Activated CD4-positive, CD25-positive, alpha-beta regulatory T cell treated with anti-CD3 and anti-CD28 coated beads, Interleukin-2, amount 50 U/mL, for 24 hours (primary cell): ENCODE data around the gene AGBL1.
"Not testable (repeated sequence)": the region's sequence is repeated elsewhere in the genome, so short reads cannot be mapped to it uniquely, and the experiment has no call there.

Experiments
- ATAC-seq, 2 donors: fragments of 150-1000 bp; cut with Tn5 transposase; one replicate each; pipeline ENCODE4 v1.10.0; 2021; ENCODE audit warnings: mild to moderate bottlenecking in 1 of 2, moderate library complexity in 1 of 2

Gene AGBL1

DNA sequence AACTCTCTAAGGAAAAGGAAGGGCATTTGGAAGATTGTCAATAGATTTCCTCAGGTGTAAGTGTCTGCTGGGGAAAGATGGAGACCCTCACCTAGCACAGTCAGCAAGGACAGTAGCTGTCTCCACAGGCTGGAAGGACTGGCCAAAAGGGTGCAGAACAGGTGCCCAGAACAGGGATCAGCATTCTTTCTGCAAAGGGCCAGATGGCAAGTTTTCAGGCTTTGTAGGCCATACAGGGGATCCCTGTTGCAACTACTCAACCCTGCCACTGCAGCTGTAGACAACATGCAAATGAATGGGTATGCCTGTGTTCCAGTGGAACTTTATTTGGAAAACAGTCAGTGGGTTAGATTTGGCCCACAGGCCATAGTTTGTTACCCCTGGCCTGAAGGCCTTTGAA, 8.1 kb downstream of the AGBL1 start:
- ATAC-seq, result no peak

DNA sequence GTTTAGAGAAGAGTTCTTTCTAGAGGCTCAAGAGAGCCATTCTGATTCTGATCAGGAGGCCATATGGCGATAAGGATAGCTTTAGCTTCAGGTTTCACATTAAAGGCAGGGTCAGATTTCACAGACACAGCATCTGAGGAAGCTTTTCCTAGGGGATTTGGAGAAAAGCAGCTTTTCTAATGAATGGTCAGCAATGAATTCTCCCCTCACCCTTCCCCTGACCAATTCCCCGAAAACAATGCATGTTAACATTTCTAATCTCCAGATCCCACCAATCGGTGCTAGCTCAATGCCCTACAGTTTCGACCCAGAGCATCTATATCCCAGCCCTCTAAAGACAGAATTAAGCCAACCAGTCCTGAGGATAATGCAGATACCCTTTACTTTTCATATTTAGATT, 9.8 kb downstream of the AGBL1 start:
- no peak for ATAC-seq

DNA sequence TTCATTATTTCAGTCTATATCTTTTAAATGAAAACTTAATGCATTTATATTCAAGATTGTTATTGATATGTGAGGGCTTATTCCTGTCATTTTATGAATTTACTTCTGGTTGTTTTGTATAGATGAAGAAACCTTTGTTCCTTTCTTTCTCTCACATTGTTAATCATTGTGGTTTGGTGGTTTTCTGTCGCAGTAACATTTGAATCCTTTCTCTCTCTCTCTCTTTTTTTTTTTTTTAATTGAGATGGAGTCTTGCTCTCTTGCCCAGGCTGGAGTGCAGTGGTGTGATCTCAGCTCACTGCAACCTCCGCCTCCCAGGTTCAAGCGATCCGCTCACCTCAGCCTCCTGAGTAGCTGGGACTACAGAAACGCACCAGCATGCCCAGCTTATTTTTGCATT, 22.1 kb downstream of the AGBL1 start:
- no peak for ATAC-seq

DNA sequence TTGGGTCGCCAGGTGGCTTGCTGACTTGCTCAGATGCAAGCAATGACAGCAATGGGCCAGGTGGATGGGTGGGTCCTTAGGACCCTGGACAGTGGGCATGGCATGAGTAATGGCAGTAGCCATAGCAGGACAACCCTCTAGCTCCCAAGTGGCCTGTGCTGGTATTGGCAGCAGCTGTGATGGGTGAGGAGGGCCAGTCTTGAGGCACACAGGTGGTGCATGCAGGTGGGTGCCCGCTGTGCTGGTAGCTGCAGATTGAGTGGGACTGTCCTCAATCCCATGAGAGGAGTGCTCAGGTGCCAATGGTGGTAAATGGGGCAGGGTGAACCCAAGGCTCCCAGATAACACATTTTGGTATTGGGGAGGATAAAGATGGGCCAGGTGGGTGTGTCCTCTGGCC, 24.2 kb downstream of the AGBL1 start:
- ATAC-seq, result no peak

DNA sequence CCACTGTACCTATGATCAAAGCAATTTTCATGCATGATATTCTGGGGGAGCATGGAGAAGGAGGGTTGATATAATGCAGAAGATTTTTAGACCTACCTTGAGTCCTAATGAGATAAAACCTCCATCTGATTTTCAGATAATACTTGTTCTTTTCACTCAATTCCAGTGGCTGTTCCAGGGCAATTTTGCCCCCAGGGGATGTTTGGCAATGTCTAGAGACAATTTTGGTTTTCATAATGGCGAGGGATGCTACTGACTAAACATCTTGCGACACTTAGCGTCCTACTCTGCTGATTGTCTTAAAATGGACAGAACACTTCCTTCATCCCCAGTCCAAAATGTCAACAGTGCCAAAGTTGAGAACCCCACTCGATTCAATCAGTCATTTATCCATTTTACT, 26.6 kb downstream of the AGBL1 start:
- ATAC-seq, result no peak

DNA sequence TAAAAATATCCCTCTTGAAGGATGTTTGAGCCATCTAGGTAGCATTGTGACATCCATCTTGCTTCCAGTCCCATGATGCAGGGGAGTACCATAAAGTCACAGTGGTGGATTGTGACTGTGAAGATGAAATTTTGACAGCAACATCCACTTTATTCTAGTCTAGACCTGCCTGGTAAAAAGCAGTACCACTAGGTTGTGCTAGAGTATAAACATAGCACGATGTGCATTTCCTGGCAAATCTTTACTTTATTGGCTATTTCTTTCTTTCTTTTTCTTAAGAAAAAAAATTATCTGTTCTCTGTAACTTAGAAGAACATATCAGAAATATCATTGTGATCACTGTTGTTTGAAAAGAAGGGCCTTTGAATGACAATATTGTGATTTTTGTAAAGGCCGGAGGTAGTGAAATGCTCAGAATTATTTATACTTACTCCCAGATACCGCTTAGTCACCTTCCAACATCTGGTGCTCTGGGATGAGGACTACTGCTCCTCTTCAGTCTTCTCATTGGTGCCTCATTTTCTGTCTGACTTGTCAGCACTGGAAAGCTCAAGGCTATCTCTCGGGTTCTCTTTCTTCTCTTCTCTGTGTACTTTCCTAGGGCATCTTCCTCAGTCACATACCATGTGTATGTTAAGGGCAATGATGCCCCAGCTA, 35.6 kb downstream of the AGBL1 start:
- no peak for ATAC-seq

DNA sequence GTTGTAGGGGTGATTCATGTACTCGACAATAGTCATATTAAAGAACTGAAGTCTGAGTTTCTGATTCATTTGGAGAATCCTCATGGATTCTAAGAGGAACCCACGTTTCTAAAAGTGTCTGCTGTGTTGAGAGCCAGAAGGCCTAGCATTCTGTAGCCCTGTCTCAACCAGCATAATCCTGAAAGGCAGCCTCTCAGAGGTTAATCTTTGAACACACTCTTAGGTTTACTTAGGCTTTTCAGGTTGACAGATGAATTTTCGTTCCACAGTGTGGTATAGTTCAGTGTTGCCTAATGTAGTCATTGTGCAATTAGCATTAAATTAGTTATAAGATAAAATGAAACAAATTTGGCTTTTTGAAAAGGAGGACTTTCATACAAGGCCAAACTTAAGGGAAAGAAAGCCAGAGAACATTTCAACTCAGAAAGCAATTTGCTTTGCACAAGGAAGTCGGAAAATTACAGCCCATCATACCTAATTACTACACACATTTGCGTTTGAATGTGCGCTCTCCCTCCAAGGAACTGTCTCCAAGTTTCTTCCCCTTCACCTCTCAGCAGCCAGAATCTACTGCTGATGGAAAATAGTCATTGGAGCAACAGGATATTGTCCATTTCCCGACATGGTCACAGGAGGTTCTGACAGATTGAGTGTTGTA, 42.0 kb downstream of the AGBL1 start:
- no peak for ATAC-seq

DNA sequence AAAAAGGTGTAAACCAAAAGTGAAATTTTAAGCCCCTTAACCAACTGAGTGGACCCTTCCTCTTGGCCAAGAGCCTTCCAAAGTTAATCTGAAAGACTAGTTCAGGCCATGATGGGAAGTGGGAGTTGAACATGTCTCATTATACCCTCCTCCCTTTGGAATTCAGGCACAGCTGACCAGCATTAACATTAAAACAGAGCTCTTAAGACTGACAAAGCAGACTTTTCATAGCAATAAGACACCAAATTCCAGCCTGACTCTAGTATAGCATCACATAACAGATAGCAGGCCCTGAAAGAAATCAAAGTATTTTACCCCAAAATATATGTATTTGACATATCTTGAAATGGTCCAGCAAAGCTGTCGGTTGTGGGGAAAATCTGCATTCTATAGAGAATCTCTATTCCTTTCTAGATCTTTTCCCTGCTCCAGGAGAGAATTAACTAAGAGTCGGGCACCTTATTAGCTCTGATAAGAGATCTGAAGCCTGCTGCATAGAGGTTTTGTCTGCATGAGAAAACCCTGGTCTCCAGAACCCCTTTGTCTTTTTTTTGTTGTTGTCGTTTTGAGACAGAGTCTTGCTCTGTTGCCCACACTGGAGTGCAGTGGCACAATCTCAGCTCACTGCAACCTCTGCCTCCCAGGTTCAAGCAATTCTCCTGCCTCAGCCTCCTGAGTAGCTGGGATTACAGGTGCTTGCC, 43.2 kb downstream of the AGBL1 start:
- not testable (repeated sequence) for ATAC-seq

DNA sequence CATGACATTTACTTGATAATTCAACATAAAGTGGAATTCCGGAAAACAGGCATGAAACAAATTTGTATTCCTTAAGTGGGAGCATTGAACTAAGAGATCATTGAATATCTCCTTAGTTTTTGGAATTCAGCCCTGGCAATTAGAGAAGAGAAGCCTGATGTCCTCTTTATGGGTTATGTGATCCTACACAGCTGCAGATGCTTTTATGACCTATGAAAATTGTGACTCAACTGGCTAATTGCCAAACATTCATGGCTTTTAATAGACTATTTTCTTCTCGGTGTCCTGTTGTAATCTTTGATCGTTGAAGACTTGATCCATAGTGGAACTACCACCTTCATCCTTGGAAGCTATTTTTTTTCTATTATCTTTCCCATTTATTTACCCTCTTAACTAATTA, 46.1 kb downstream of the AGBL1 start:
- ATAC-seq, result no peak

DNA sequence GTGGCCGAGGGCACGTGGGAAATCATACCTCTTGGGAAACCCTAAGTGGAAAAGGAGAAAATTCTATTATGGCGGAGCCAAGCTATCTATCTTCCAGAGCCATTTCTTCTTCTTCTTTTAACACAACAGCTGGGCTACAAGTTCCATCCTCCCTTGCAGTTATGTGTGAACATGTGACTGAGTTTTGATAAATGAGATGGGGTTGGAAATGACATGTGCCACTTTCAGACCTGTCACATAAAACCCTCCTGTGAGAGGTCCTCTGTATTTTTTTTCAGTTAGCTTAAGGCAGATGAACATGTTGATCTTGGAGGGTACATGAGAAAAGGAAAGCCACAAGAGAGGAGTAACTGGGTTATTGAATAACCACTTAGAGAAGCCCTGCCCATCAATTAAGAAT, 47.9 kb downstream of the AGBL1 start:
- no peak for ATAC-seq

DNA sequence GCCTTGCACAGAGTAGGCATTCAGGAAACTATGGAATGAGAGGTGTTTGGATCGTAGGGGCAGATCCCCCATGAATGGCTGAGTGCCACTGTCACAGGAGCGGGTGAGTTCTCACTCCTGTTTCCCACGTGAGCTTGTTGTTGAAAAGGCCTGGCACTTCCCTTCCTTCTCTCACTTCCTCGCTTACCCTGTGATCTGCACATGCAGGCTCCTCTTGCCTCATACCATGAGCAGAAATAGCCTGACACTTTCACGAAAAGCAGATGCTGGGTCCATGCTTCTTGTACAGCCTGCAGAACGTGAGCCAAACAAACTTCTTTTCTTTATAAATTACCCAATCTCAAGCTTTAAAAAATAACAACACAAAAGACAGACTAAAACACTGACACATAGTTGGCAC, 55.4 kb downstream of the AGBL1 start:
- no peak for ATAC-seq

DNA sequence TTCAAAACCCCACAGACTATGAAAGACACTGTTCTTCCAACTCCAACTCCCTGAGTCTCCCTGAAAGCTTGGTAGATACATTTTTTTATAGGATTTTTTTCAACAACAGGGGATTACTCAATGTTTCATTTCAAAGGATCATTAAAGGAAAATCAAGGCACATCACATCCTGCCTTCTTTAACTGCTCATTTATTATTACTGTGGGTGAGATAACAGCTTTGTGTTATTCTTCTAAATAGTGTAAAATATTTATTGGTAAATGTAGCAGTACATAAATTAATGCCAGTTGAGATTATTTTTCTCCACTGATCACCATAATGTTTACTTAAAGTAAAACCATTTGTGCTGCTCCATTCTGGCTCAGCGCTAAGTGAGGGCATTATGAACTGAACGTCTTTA, 57.2 kb downstream of the AGBL1 start:
- ATAC-seq, result no peak

DNA sequence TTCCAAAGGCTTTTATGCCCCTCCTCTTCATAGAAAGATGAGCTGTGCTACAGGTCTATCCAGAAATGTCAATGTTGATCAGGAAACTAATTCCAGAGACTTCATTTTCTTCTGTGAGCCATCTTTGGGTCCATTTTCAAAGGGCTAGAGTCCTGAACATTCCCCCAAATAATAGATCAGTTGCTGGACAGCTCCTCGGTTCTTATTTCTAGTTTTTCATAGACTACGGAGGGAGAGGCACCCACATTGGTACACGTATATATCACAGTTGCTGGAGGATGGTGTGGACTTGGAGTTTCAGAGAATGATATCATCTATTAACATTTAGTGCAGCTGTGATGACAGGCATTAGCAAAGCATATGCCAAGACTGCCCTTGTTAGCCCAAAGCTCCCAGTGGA, 59.1 kb downstream of the AGBL1 start:
- no peak for ATAC-seq

DNA sequence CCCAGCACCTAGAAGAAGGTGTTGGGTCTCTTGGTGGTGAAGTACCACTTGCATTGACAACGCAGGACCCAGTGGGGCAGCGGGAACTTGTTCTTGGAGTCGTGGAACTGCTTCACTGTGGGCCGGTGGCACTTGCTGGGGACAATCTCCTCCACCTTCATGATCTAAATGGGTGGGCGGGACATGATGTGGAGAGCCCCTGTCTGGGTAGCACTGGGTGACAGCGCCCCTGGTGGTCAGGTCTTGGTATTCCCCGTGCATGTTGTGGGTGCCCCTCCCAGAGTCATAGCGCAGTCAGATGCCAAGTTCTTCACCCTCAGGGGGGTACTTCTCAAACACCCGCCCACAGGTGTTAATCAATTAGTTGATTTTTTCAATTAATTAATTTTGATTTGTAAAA, 60.2 kb downstream of the AGBL1 start:
- ATAC-seq, result no peak

DNA sequence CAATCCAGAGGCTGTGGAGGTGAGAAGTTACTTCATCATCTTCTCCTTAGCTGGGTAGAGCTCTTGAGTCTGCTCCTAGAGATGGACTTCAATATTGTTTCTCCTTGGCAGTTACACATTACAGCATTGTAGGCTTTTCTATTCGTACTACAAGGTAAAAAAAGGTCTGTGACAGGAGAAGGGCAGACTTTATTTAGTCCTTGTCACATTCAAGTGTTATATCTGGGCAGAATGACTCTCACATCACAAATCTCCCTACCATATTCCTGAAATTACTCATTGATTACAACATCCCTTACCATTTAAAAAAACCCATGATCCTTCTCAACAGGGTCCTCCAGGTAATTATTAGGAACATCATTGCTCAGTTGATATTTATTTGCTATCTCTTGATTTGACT, 75.0 kb downstream of the AGBL1 start:
- ATAC-seq, result no peak

DNA sequence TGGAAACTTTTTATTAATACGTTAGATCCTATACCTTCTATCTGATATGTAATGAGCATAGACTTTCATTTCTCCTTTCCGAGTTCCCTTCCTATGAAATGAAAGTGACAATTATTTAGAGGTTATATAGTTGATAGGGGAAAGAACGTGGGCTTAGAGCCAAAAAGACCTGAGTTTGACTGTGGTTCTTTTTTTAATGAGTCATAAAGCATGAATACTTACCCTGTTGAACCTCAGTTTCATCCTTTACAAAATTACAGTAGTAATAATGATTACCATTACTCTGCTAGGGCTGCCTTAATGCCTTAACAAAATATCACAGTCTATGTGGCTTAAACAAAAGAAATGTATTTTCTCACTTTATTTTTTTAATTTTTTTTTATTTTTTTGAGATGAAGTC, 75.9 kb downstream of the AGBL1 start:
- ATAC-seq, result no peak

DNA sequence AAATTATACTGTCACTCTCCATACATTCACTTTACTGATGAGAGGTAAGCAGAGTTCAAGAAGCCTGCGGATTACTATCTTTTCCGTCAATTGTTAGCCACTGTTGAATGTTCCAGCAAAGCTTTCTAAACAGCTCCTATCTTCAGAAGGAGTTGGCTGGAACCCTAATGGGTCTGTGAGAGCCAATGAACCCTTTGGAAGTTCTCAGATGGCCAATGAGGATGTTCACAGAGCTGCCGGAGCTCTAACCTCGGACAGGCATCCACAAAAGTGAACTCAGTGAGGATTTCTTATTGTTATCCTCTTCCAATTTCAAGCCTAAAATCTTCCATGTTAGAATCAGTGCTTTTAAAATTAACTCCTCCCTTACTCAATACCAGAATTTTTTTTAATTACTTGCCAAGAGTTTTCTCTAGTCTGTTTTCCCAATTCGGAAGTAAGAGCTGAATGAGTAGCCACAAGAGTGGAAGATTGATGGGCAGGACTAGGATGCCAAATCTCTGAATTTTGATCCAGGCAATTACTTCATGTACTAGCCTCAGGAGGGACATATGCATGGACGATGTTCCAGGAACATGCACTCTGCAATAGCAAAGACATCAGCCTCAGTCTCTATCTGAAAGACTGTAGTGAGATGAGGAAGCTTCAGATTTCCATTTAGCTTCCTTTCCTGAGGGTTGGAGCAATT, 78.1 kb downstream of the AGBL1 start:
- no peak for ATAC-seq

DNA sequence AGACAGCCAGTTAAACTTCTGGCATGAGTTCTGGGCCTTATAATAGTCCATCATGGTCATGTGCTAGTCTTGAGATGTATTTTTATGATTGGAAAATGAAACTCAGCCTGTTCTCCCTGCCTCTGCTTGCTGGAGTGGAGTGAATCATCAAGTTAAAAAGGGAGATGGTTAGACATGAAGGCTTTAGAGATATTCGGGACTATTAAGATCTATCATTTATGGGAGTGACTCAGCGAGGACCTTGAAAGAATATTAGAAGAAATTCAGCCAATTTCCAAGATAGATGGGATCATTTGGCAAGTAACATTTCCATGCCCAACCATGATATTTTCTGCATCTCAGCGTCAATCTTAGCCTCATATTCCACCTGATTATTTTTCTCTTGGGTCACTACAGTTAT, 79.8 kb downstream of the AGBL1 start:
- ATAC-seq, result no peak

DNA sequence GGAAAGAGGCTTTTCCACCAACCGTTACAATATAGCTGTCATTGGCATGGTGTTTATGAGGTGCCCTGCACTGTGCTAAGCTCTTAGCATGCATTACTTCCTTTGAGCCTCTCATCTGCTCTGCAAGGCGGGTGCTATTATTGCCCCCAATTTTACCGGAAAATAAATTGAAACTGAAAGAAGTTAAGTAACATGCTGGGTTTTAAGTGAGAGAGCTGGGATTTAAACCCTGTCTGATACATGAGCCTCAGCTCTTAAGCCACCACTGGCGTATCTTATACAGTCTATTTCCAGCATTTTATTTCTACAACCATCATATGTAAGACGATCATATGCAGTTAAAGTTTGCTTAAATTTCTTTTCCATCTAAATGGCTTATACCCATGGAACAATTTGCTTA, 81.6 kb downstream of the AGBL1 start:
- no peak for ATAC-seq

DNA sequence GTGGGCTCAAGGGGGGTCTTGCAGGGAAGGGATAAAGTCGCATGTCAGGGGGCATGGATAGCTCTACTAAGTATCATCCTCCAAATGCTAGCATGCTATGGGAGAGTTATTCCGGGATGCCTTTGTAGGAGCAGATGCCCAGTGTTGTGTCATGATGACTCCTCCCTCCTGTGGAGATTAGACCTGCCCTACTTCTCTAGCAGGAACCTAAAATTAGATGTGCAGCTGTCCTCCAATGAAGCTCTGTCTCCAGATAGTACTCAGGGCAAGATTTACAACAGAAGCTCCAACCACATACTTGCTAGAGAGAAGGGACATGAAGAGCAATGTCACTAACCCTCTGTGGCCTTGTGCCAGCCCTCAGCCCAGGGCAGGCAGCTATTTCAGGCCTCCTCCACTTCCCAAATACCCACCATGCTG, 82.5 kb downstream of the AGBL1 start:
- ATAC-seq, result no peak

DNA sequence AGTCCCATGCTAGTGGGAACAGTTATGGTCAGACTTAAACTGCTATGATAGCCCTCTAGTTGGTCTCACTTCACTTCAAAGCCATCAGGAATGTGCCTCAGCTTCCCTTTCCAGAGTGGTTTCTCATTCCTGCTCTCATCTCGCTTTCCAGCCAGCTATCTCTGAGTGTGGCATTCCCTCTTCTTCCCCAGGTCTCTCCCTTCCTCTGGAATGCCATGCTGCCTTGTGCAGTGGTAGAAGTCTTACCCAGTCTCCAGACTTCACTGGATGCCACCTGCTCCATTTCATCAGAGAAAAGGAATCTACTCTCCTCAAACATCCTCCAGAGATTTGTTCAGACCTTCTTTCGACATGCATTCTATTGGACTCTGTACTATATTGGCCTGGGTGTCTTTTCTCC, 83.0 kb downstream of the AGBL1 start:
- no peak for ATAC-seq

DNA sequence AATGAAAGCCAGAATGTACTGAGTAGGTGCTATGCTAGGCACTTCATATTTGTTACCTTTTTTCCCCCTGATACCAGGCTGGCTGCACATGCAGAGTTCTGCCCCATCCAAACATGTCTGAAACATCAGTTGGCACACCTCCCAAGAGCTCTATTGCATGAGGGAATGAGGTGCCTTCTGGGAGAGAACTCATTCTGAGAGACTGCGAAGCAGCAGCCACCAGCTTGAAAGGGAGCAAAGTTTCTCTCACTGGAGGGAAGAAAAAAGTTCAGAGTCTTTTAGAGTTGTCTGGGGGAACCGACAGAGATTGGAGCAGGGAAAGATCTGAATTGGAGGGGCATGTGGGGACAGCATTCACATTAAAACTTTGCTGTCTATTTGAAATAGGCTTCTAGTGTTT, 84.1 kb downstream of the AGBL1 start:
- no peak for ATAC-seq

DNA sequence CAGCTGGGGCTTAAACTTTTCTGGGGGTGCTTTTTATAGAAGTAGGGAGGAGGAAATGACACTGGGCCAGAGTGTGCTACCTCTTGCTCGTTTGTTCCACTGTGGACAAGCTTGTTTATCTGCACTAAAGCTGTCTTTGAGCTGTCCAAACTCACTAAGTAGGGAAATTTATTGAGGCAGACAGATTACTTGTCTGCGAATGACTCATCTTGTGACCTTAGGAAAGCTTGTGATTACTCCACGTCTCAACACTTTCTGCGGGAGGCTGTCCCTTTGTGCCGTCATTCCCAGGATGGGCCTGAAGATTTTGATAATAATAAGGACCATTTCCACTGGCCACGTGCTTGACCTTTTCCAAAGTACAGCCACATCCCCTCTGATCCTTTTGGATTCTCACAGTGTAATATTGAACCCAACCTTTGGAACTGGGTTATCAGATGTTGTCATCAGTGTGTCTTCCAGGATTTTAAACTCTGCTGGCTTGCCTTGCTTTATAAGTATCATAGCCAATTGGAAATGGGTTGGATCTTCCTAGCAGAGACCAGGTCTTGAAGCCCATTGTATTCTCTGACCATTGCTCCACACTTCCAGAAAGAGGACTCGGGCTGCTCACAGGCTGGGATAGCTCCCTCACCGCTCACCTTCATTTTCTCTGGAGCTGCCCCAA, 84.7 kb downstream of the AGBL1 start:
- ATAC-seq, result no peak
